Liver (tissue), 9 donors: ENCODE results near the gene RNF41. TPM values are rescaled to one million over a fixed set of nuclear protein-coding genes. Genes with fewer than 3 reads are reported as not detected.
A peak's percentile ranks its signal among the peaks of the same experiment; 100 is the strongest.

Experiments used
- DNase-seq: peaks from one replicate; pipeline ENCODE4 v3.0.0-alpha.2; 2017; ENCODE audit warnings: low spot score
- H3K27ac ChIP-seq, 2 donors: one replicate each; pipeline ENCODE4 v1.7.0; 2013; ENCODE audit warnings: inconsistent platforms in 2 of 2, low read length in 2 of 2, control low read depth in 1 of 2, low read depth in 1 of 2, mild to moderate bottlenecking in 1 of 2
- H3K27me3 ChIP-seq, 4 donors: one replicate each; pipeline versions ENCODE4 v1.6.1 to v1.7.0; 2013; ENCODE audit warnings: low read length in 3 of 4, inconsistent platforms in 1 of 4, mild to moderate bottlenecking in 1 of 4, moderate library complexity in 1 of 4; ENCODE audit not compliant: control insufficient read depth in 4 of 4, insufficient read depth in 4 of 4
- H3K36me3 ChIP-seq, 4 donors: one replicate each; pipeline versions ENCODE4 v1.6.1 to v1.7.0; 2013; ENCODE audit warnings: low read length in 3 of 4, mild to moderate bottlenecking in 3 of 4, low read depth in 1 of 4, moderate library complexity in 1 of 4; ENCODE audit not compliant: control insufficient read depth in 4 of 4, insufficient read depth in 3 of 4
- H3K4me1 ChIP-seq, 4 donors: one replicate each; pipeline versions ENCODE4 v1.6.1 to v1.7.0; 2013; ENCODE audit warnings: low read length in 3 of 4, mild to moderate bottlenecking in 3 of 4, moderate library complexity in 1 of 4; ENCODE audit not compliant: control insufficient read depth in 4 of 4, insufficient read depth in 4 of 4
- H3K4me3 ChIP-seq, 3 donors: one replicate each; pipeline versions ENCODE4 v1.6.1 to v1.7.0; 2013; ENCODE audit warnings: low read length in 3 of 3, control low read depth in 1 of 3, low read depth in 1 of 3, mild to moderate bottlenecking in 1 of 3
- H3K9ac ChIP-seq, 2 donors: one replicate each; pipeline ENCODE4 v1.7.0; 2013; ENCODE audit warnings: low read length in 2 of 2, mild to moderate bottlenecking in 2 of 2, moderate library complexity in 2 of 2, control low read depth in 1 of 2, low read depth in 1 of 2
- H3K9me3 ChIP-seq, 4 donors: one replicate each; pipeline versions ENCODE4 v1.6.1 to v1.7.0; 2013; ENCODE audit warnings: low read length in 3 of 4; ENCODE audit not compliant: control insufficient read depth in 4 of 4
- ATF3 ChIP-seq: IDR thresholded peaks from 2 replicates; pipeline ENCODE4 v1.6.1; 2016; ENCODE audit warnings: antibody characterized with exemption
- EGR1 ChIP-seq, 2 donors: IDR thresholded peaks; 2 replicates each; pipeline ENCODE4 v1.6.1; 2016 to 2018; ENCODE audit warnings: antibody characterized with exemption in 2 of 2, low read depth in 2 of 2
- FOXA1 ChIP-seq: IDR thresholded peaks from 2 replicates; pipeline ENCODE4 v1.6.1; 2016; ENCODE audit warnings: antibody characterized with exemption
- FOXA2 ChIP-seq: IDR thresholded peaks from 2 replicates; pipeline ENCODE4 v1.6.1; 2016; ENCODE audit warnings: antibody characterized with exemption
- GABPA ChIP-seq, 2 donors: IDR thresholded peaks in 1 of 2; conservative IDR thresholded peaks in 1 of 2; 2 replicates each; pipeline ENCODE4 v1.6.1; 2016; ENCODE audit warnings: antibody characterized with exemption in 2 of 2, mild to moderate bottlenecking in 1 of 2, moderate library complexity in 1 of 2
- HNF4A ChIP-seq, 2 donors: conservative IDR thresholded peaks; 2 replicates each; pipeline ENCODE4 v1.6.1; 2016; ENCODE audit warnings: antibody characterized with exemption in 2 of 2, mild to moderate bottlenecking in 2 of 2
- HNF4G ChIP-seq: IDR thresholded peaks from 2 replicates; pipeline ENCODE4 v1.6.1; 2016; ENCODE audit warnings: antibody characterized with exemption
- JUND ChIP-seq, 2 donors: IDR thresholded peaks; 2 replicates each; pipeline ENCODE4 v1.6.1; 2016; ENCODE audit warnings: antibody characterized with exemption in 2 of 2
- MAX ChIP-seq: IDR thresholded peaks from 2 replicates; pipeline ENCODE4 v1.6.1; 2016; ENCODE audit warnings: antibody characterized with exemption
- NR2F2 ChIP-seq: IDR thresholded peaks from 2 replicates; pipeline ENCODE4 v1.6.1; 2016; ENCODE audit warnings: antibody characterized with exemption
- RAD21 ChIP-seq, 2 donors: IDR thresholded peaks; 2 replicates each; pipeline ENCODE4 v1.6.1; 2016; ENCODE audit warnings: antibody characterized with exemption in 2 of 2, mild to moderate bottlenecking in 2 of 2
- REST ChIP-seq: IDR thresholded peaks from 2 replicates; pipeline ENCODE4 v1.6.1; 2016; ENCODE audit warnings: antibody characterized with exemption, mild to moderate bottlenecking
- RXRA ChIP-seq, 2 donors: IDR thresholded peaks; 2 replicates each; pipeline ENCODE4 v1.6.1; 2017 to 2018; ENCODE audit warnings: antibody characterized with exemption in 2 of 2, mild to moderate bottlenecking in 1 of 2
- SP1 ChIP-seq: IDR thresholded peaks from 2 replicates; pipeline ENCODE4 v1.6.1; 2018; ENCODE audit warnings: antibody characterized with exemption, mild to moderate bottlenecking
- TAF1 ChIP-seq: conservative IDR thresholded peaks from 2 replicates; pipeline ENCODE4 v1.6.1; 2016; ENCODE audit warnings: antibody characterized with exemption, mild to moderate bottlenecking
- YY1 ChIP-seq: IDR thresholded peaks from 2 replicates; pipeline ENCODE4 v1.6.1; 2016; ENCODE audit warnings: antibody characterized with exemption, mild to moderate bottlenecking
- ZBTB33 ChIP-seq: IDR thresholded peaks from 2 replicates; pipeline ENCODE4 v1.6.1; 2016; ENCODE audit warnings: antibody characterized with exemption
- WGBS: extraction: QIAGEN DNeasy Blood & Tissue Kit; methylation state at CpG from one replicate; pipeline ENCODE4 v1.1.7; 2013; 5-methylcytosine and 5-hydroxymethylcytosine counted together
- polyA plus RNA-seq, 2 donors: library from polyadenylated mRNA; stranded (reverse) in 1 of 2; unstranded in 1 of 2; fragments of 200-250 nt in 1 of 2; fragments of >200 nt in 1 of 2; fragmentation: Nextera tagmentation in 1 of 2; extraction: Ambion mirVana in 1 of 2; gene quantifications; one replicate each; pipeline versions ENCODE4 v1.2.1 to v1.2.3, GENCODE V29; 2013 to 2015
- total RNA-seq, 2 donors: library from RNA; depleted of rRNA; stranded (reverse); fragments of >200 nt; gene quantifications; one replicate each; pipeline ENCODE4 v1.2.3, GENCODE V29; 2014
- TF ChIP-seq, protein P1 (sequence below): fragments of 150-350 bp; IDR thresholded peaks from 2 replicates; pipeline ENCODE4 v1.5.1; 2017; ENCODE audit warnings: improper control_type of control experiment, low read depth, low read length; ENCODE audit not compliant: missing input control
- donor health status: healthy.
- donor health status: healthy.
- donor health status: healthy.
- donor health status: healthy.
- donor health status: healthy.

The RNF41 gene
- 10 to 100 TPM; 22.1 to 31.8 TPM for total RNA-seq
- 10 to 100 TPM in 1 of 2 donors, 1 to 10 TPM in 1; 7.6 to 11.5 TPM for polyA plus RNA-seq

DNA sequence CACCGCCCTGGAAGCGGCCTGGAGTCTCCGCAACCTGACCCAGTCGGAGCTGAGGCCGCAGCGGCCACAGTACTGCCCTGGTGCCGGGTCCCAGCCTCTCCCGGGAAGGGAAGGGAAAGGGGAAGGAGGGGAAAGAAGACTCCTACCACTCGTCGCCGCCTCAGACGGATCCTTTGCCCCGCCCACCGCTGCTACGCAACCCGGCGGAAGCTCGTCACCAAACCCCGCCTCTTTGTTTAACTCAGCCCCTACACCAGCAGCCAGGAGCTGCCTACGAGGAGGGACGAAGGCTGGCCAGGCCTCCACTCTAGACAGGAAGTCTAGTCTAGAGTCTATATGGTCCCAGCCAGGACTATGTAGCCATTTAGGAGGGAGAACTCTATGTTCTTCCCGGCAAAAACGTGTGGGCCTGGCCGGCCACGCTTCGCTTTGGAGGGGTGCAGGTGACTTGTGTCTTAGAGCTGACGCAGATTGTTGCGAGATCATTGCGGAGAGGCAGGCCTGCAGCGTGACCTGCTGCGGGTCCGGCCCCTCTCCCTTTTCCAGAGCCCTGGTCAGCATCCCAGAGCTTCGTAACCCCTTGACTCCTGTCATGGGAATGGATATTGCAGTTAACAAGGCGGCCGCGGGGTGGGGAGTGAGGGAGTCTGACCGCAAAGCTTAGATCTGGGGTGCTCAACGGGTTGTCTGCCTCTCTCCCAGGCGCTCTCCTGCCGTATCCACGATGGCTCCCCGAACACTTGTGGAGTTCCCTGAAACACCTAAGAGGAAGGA lies at the start of gene RNF41:
Gene RNF41, minus strand, starts transcription at position 166 of the 774 bp plus-strand sequence. CDS start 7,875 bp downstream, outside the sequence.
- H3K27me3 ChIP-seq, result no peaks in the 10 kb centered on the region
- H3K4me1 ChIP-seq, result peaks cover 4 to 42% (median 31%) of the 10 kb centered on the region in 4 donors
- no peaks in the 10 kb centered on the region for H3K9me3 ChIP-seq
- WGBS, result 2% methylated on average over 42 of the region's 42 CpGs
- DNase-seq, result peak; percentile 97
- H3K27ac ChIP-seq, result peak within 1 kb of the TSS; percentile 85 to 98
- H3K36me3 ChIP-seq, result no peaks in the 10 kb centered on the region
- H3K9ac ChIP-seq, result peak within 1 kb of the TSS; percentile 71 to 97
- H3K4me3 ChIP-seq, result peak within 1 kb of the TSS; percentile 77 to 98 (median 81)
- peak; percentile 57 to 92 for TF ChIP-seq GABPA (IDR thresholded peaks at IDR 0.05 in 1 of 2, conservative IDR thresholded peaks at IDR 0.05 in 1 of 2)
- peak; percentile 48 for TF ChIP-seq MAX
- peak; percentile 16 to 38 for TF ChIP-seq HNF4A (conservative IDR thresholded peaks at IDR 0.05)
- no peak for TF ChIP-seq NR2F2
- TF ChIP-seq RAD21 (IDR thresholded peaks at IDR 0.05), result peak in 1 of 2 donors; percentile 34
- TF ChIP-seq HNF4G, result no peak
- no peak for TF ChIP-seq FOXA2
- no peak for TF ChIP-seq FOXA1
- TF ChIP-seq ATF3, result no peak
- no peak for TF ChIP-seq EGR1 (IDR thresholded peaks at IDR 0.05; ENCODE audit: low read depth in 2 of 2)
- TF ChIP-seq ZBTB33, result no peak
- TF ChIP-seq YY1, result peak; percentile 87
- peak; percentile 72 for TF ChIP-seq SP1
- TF ChIP-seq RXRA (IDR thresholded peaks at IDR 0.05), result peak; percentile 34 to 59
- TF ChIP-seq, protein P1, sequence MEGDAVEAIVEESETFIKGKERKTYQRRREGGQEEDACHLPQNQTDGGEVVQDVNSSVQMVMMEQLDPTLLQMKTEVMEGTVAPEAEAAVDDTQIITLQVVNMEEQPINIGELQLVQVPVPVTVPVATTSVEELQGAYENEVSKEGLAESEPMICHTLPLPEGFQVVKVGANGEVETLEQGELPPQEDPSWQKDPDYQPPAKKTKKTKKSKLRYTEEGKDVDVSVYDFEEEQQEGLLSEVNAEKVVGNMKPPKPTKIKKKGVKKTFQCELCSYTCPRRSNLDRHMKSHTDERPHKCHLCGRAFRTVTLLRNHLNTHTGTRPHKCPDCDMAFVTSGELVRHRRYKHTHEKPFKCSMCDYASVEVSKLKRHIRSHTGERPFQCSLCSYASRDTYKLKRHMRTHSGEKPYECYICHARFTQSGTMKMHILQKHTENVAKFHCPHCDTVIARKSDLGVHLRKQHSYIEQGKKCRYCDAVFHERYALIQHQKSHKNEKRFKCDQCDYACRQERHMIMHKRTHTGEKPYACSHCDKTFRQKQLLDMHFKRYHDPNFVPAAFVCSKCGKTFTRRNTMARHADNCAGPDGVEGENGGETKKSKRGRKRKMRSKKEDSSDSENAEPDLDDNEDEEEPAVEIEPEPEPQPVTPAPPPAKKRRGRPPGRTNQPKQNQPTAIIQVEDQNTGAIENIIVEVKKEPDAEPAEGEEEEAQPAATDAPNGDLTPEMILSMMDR, result no peak
- peak in 1 of 2 donors; percentile 30 for TF ChIP-seq JUND (IDR thresholded peaks at IDR 0.05)
- peak; percentile 90 for TF ChIP-seq REST
- peak; percentile 84 for TF ChIP-seq TAF1
